Spinal cord (tissue), 10 donors: Measurements from ENCODE around the gene BPIFB2. TPM values are rescaled to one million over a fixed set of nuclear protein-coding genes. Genes with fewer than 3 reads are reported as not detected.

Source experiments
- DNase-seq, 6 donors: peaks; one replicate each; pipeline versions ENCODE4 v3.0.0 to v3.0.0-alpha.2; 2013 to 2015; ENCODE audit warnings: low spot score in 6 of 6, low read depth in 4 of 6
- H3K27ac ChIP-seq: one replicate; pipeline ENCODE4 v1.5.1; 2013; ENCODE audit warnings: low read depth, low read length, control low read depth
- H3K27me3 ChIP-seq: one replicate; pipeline ENCODE4 v1.6.1; 2013; ENCODE audit warnings: low read length; ENCODE audit not compliant: control insufficient read depth, insufficient read depth
- H3K36me3 ChIP-seq: one replicate; pipeline ENCODE4 v1.6.1; 2013; ENCODE audit warnings: low read length; ENCODE audit not compliant: control insufficient read depth, insufficient read depth
- H3K4me1 ChIP-seq: one replicate; pipeline ENCODE4 v1.6.1; 2013; ENCODE audit warnings: low read length; ENCODE audit not compliant: control insufficient read depth, insufficient read depth
- H3K4me3 ChIP-seq: one replicate; pipeline ENCODE4 v1.5.1; 2013; ENCODE audit warnings: low read depth, low read length, control low read depth
- H3K9me3 ChIP-seq: one replicate; pipeline ENCODE4 v1.6.1; 2013; ENCODE audit warnings: low read length; ENCODE audit not compliant: control insufficient read depth, insufficient read depth
- WGBS: methylation state at CpG from one replicate; pipeline ENCODE4 v1.1.5; 2013; ENCODE audit warnings: missing lambda C conversion rate; ENCODE audit not compliant: insufficient coverage; 5-methylcytosine and 5-hydroxymethylcytosine counted together
- polyA plus RNA-seq, 2 donors: library from polyadenylated mRNA; unstranded; fragments of 120-200 nt; gene quantifications; one replicate each; pipeline ENCODE4 v1.2.1, GENCODE V29; 2013; ENCODE audit not compliant: insufficient read length in 2 of 2
- total RNA-seq, 2 donors: library from RNA; depleted of rRNA in 1 of 2; stranded (reverse); fragments of 120-200 nt in 1 of 2; fragments of >200 nt in 1 of 2; gene quantifications; one replicate each; pipeline versions ENCODE4 v1.2.3 to v1.2.4, GENCODE V29; 2013 to 2014
- donor health status: healthy.

The BPIFB2 gene
- total and polyA plus RNA-seq, 4 donors = 0.11 TPM; not detected in 3

DNA sequence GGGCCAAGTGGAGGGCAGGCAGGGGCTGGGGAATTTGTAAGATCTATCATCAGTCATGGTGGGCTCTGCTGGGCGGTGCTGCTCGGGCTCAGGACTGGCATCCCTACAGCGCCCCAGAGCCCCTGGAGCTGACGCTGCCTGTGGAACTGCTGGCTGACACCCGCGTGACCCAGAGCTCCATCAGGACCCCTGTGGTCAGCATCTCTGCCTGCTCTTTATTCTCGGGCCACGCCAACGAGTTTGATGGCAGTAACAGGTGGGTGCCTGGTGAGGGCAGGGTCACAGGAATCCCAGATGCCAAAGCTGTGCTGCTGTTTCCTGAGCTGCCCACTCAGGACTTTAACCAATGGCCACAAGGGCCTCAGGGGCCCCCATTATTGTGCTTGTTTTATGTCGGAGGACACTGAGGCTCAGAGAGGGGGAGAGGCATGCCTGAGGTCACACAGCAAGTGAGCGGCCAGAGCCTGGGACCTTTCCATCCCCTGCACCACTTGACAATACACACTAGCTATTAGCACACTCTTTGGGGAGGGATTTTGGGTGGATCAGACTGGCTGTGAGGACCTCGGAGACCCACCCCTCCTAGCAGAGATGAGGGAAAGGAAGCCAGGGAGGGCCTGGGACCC is 6.3 kb downstream of the BPIFB2 start:
- no peak overlapping the region for H3K27ac ChIP-seq
- no peak overlapping the region for H3K4me3 ChIP-seq
- DNase-seq = no peak
- H3K9me3 ChIP-seq = no peaks in the 10 kb centered on the region
- no peaks in the 10 kb centered on the region for H3K36me3 ChIP-seq
- H3K27me3 ChIP-seq = no peaks in the 10 kb centered on the region
- 70% methylated on average over 9 of the region's 12 CpGs for WGBS
- H3K4me1 ChIP-seq = peaks cover 22% of the 10 kb centered on the region

DNA sequence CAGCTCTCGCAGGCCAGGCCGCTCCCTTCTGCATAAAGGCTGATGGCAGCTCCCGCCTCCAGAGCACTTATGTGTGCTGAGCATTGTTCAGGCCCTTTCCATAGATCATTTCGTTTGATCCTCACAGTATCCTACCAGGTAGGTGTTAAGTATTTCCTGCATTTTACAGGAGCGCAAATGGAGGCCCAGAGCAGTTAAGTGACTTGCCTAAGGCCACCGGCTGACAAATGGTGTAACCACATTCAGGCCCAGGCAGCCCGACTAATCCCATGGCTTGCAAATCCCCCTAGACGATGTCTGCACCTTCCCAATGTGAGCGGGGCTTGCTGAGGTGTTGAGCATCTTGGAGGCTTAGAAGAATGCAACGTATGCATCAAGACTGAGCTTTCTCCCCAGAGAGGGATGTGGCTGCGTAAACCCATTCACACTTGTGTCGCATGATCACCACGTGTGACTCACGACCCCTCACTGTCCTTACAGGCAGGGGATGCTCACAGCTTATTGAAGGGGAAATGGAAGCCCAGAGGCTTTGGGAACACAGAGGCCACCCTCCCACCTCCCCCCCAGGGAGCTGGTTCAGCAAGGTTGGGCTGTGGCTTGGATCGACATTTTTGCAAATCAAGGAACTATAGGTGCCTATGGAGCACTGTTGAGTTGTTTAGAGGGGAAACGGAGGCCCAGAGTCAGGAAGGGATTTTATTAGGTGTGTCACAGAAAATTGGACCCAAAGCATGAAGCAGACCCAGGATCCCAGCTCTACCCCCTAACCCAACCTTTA is 7.0 kb downstream of the BPIFB2 start:
- no peak overlapping the region for H3K4me3 ChIP-seq
- no peaks in the 10 kb centered on the region for H3K9me3 ChIP-seq
- H3K4me1 ChIP-seq = peaks cover 19% of the 10 kb centered on the region
- H3K27ac ChIP-seq = no peak overlapping the region
- 81% methylated on average over 9 of the region's 16 CpGs for WGBS
- H3K27me3 ChIP-seq = no peaks in the 10 kb centered on the region
- H3K36me3 ChIP-seq = no peaks in the 10 kb centered on the region
- DNase-seq = peak in 1 of 6 donors; percentile 14

GRCh38 chr20:33015114-33015484 is 7.6 kb downstream of the BPIFB2 start:
- no peak overlapping the region for H3K4me3 ChIP-seq
- H3K27me3 ChIP-seq = no peaks in the 10 kb centered on the region
- no peaks in the 10 kb centered on the region for H3K9me3 ChIP-seq
- H3K36me3 ChIP-seq = no peaks in the 10 kb centered on the region
- no peak overlapping the region for H3K27ac ChIP-seq
- WGBS = 63% methylated on average over 7 of the region's 10 CpGs
- peaks cover 22% of the 10 kb centered on the region for H3K4me1 ChIP-seq
- DNase-seq = peak in 1 of 6 donors; percentile 23

DNA sequence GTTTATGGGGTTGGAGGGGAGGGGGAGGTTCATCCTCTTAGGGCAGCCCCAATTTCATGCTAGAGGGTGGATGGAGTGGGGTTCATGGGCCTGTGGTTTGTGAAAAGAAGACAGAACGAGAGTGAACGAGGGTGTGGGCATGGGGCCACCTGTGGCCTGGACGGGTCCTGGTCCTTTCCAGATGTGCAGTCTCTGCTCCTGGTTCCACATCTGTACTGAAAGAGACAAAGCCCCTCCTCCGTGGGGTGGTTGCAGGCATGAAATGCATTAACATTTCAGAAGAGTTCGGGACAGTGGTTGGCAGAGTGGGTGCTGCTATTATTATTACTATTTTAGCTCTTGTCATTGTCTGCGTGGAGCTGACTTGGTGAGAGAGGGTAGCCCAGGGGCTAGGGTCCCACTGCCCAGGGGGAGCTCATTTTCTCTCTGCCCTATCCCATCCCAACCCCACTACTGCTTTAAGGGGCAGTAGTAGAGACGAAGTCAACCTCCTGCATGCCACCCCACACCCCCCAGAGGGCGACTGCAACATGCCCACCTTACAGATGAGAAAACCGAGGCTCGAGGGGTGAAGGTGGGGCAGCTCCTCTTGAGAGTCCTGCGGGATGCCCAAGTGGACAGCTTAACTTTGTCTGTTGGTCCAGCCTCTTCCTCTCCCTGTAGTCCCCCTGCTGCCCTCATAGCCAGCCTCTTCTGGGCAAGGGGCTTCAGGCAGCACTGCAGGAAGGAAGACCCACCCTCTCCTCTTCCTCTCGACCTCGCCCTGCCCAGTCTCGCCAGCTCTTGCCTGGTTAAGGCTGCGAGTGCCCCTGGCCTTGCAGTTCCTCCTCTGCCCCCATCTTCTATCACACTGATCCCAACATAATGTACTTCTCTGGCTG is 8.4 kb downstream of the BPIFB2 start:
- Histone ChIP-seq H3K4me3 (no peak overlapping the region), H3K27ac (no peak overlapping the region), H3K27me3 (no peaks in the 10 kb centered on the region), H3K36me3 (no peaks in the 10 kb centered on the region), H3K4me1 (peaks cover 28% of the 10 kb centered on the region), H3K9me3 (no peaks in the 10 kb centered on the region)
- DNase-seq = no peak
- 83% methylated on average over 12 of the region's 15 CpGs for WGBS

DNA sequence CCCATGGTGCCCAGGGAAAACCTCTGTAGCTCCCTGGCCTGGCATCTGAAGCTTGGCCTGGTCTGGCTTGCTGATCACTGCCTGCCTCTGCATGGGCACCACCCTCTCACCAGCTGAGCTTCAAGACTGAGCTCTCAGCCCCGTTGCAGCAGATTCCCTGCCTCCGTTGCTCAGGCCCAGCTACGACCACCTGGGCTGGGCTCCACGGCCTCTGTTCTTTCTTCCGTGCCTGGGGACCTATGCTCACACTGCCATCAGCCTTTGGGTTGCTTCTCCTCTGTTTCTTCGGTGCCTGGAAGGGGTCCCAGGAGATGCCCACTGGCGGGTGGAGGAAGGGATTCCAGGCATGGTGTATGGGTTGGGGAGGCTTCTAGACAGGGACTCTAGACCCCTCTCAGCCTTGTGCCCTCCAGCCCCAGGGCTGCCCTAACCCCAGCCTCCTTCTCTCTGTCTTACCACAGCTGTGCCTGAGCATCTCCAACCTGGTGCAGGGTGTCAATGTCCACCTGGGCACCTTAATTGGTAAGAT is 9.1 kb downstream of the BPIFB2 start:
- no peaks in the 10 kb centered on the region for H3K36me3 ChIP-seq
- H3K4me3 ChIP-seq = no peak overlapping the region
- WGBS = 84% methylated on average over 5 of the region's 7 CpGs
- no peak for DNase-seq
- H3K4me1 ChIP-seq = peaks cover 28% of the 10 kb centered on the region
- no peaks in the 10 kb centered on the region for H3K27me3 ChIP-seq
- H3K27ac ChIP-seq = no peak overlapping the region
- H3K9me3 ChIP-seq = no peaks in the 10 kb centered on the region

- 91% methylated on average over 7 of the region's 7 CpGs for WGBS
- Histone ChIP-seq H3K9me3 (no peaks in the 10 kb centered on the region), H3K27me3 (no peaks in the 10 kb centered on the region), H3K4me3 (no peak overlapping the region), H3K4me1 (peaks cover 28% of the 10 kb centered on the region), H3K36me3 (no peaks in the 10 kb centered on the region), H3K27ac (no peak overlapping the region)
- DNase-seq = no peak
Observed at GRCh38 chr20:33017542-33017941, 10.0 kb downstream of the BPIFB2 start.

- 72% methylated on average over 11 of the region's 14 CpGs for WGBS
- DNase-seq = no peak
- H3K4me1 ChIP-seq = peaks cover 28% of the 10 kb centered on the region
- H3K27me3 ChIP-seq = no peaks in the 10 kb centered on the region
- H3K36me3 ChIP-seq = no peaks in the 10 kb centered on the region
- H3K9me3 ChIP-seq = no peaks in the 10 kb centered on the region
- no peak overlapping the region for H3K27ac ChIP-seq
- H3K4me3 ChIP-seq = no peak overlapping the region
Observed at GRCh38 chr20:33018169-33018931, 10.8 kb downstream of the BPIFB2 start.

DNA sequence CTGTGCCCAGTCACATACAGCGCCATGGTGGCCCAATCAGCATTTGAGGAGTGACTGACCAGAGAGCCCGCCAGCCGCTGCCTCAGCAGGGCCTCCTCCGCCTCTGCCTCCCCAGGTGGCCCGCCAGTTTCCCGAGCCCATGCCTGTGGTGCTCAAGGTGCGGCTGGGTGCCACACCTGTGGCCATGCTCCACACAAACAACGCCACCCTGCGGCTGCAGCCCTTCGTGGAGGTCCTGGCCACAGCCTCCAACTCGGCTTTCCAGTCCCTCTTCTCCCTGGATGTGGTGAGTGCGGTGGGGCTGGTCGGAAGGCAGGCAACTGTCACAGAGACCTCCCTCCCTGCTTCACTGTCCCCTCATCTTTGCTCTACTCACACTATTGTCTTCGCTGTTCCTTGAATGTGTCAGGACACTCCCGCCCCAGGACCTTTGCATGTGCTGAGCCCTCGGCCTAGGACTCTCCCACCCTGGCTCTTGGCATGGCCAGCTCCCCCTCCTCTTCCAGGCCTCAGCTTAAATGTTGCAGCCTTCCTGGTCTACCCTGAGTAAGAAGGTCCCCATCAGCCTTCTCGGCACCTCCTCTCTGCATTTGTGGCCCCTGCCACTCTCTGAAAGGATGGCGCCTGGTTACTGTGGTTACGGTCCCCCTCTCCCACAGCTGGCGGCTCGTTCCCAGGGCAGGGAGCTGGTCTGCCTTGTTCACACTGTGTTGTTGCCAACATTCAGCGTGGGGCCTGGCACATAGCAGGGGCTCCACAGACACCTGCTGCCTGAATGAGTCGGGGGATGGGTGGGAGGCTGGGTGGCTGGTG is 12.2 kb downstream of the BPIFB2 start:
- no peak overlapping the region for H3K4me3 ChIP-seq
- peaks cover 28% of the 10 kb centered on the region for H3K4me1 ChIP-seq
- no peaks in the 10 kb centered on the region for H3K27me3 ChIP-seq
- H3K27ac ChIP-seq = no peak overlapping the region
- WGBS = 78% methylated on average over 23 of the region's 23 CpGs
- no peaks in the 10 kb centered on the region for H3K9me3 ChIP-seq
- H3K36me3 ChIP-seq = no peaks in the 10 kb centered on the region
- peak; percentile 2 to 53 (median 16) for DNase-seq
